ENCODE data around the gene MPHOSPH10.
"Not testable (repeated sequence)": the region's sequence is repeated elsewhere in the genome, so short reads cannot be mapped to it uniquely, and the experiment has no call there.

The MPHOSPH10 gene

DNA sequence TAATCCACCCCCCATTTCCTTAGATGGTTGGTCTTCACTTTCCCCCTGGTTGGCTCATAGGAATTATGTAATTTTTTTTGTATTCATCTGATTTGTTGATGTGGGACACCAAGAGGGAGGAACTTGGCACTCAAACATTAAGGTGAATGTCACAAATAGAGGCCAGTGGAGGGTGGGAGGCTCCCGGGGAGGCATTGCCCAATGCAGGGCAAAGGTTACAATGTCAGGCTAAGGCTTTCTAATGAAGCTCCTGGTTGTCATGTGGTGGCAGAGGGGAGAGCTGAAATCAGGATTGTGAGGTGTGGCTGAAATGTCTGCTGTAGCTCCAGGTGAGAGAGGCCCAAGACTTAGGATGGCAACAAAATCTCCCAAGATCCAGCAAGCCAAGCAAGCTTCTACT is 42.7 kb downstream of the MPHOSPH10 start:
- no peak for DNase-seq (ENCODE audit: low read depth in 2 of 2)

DNA sequence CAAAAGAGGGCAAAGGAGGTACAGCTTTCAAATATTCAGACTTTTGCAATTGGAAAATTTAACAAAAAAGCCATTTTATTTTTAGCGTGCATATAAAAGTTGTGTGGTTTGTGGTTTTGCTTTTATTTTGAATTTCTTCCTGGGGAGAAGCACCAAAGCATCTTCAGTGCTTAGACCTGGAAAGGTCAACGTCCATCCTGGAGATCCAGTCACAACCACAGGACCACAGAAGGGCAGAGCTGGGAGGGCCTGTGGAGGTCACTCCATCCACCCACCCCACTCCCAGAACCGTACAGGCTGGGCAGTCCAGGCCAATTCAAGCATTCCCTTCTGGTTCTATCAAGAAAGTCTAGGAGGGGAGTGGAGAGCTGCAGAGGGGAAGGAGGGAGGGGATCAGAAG is 43.8 kb downstream of the MPHOSPH10 start:
- no peak for DNase-seq (ENCODE audit: low read depth in 2 of 2)

DNA sequence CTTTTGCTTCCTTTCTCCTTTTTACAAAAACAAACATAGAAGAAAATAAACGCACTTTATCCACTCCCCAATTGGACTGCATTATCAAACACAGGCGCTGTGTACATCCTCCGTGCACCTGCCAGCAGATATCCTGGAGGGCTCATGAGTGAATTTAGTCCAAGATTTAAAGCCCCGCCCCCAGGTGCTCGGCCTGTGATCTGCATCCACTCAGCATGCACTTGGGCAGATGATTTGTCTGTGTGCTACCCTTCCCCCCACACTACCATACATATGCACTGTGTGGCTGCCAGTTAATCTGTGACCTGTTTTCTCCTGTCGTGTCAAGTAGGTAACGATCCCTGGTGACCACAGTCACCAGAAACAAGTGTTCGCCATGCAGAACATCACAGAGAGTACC is 48.4 kb downstream of the MPHOSPH10 start:
- DNase-seq (ENCODE audit: low read depth in 2 of 2) = not testable (repeated sequence)

DNA sequence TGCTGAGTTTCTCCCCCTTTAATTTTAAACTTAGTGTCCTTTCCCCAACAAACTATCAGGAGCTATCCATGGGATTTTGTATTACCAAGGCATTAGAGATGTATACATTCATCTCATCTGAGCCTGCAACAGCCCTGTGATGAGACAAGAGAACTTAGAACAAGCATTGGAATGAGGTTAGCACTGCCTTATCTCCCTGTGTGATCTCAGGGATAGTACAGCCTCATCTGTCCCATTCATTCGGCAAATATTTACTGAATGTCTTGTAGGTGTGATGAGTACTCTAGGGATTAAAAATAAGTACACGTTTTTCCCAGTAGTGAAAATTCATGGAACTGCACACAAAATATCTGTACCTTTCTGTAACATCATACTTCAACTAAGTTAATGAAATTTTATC is 50.9 kb downstream of the MPHOSPH10 start:
- DNase-seq (ENCODE audit: low read depth in 2 of 2) = no peak

DNA sequence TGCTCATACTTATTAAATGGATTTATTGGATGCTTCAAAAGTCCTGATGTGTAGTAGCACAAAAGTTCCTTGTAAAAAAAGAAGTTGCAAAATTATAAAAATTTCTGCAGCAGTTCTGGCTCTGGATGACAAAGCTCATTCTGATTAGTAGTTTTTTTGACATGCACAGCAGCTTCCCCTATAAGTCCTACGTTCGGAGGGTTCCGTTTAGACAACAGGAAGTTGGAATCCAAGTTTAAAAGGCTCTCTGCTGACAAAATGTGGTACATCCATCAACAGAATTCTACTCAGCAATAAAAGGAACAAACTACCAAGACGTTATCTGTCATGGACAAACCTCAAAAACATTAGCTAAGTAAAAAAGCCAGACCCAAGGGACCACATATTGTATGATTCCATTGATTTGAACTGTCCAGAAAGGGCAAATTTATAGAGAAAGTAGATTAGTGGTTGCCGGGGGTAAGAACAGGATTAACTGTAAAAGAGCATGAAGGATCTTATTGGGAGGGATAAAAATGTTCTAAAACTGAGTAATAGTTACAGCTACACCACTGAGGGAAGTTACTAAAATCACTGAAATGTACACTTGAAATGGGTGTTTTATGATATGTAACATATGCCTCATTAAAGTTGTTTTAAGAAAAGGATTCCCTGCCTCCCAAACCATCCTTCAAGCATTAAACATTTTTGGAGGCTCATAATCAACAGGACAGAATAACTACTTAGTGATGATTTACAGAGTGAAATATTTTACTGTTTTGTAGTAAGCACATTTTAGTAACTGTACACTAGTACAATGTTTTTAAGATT is 53.1 kb downstream of the MPHOSPH10 start:
- DNase-seq (ENCODE audit: low read depth in 2 of 2) = not testable (repeated sequence)

DNA sequence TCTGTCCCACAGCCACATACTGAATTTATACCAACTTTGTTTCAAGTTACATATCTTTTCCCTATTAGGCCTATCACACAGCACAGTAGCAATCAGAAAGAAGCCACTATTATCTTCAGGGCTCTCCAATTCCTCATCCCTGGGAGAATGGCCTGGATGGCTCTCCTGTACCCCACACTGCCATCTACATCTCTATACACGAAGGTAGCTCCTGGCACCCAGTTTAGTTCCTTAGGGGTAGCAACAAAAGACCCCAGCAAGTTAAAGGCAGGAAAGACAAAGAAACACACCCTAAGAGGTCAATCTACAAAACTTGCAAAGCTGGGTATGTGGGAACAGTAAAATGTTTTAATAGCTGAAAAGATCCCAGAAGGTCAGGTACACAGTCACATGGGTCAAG is 56.5 kb downstream of the MPHOSPH10 start:
- no peak for DNase-seq (ENCODE audit: low read depth in 2 of 2)

DNA sequence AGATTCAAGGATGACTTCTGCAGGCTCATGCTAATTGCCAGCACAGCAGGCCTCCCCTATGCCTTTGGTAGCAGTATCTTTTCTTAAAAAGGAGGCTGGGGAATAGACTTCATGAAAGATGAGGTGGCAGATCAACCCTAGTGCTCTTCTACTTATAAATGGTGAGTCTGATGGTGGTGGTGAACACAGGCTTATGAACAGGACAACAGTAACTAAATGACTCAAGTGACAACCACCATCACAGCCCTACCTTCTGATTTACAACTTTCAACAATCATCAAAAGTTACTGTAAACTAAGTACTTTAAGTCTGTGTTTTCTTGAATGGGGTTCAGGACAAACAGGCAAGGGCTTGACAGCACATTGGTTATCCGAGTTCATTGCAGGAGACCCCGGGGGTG is 57.2 kb downstream of the MPHOSPH10 start:
- no peak for DNase-seq (ENCODE audit: low read depth in 2 of 2)

DNA sequence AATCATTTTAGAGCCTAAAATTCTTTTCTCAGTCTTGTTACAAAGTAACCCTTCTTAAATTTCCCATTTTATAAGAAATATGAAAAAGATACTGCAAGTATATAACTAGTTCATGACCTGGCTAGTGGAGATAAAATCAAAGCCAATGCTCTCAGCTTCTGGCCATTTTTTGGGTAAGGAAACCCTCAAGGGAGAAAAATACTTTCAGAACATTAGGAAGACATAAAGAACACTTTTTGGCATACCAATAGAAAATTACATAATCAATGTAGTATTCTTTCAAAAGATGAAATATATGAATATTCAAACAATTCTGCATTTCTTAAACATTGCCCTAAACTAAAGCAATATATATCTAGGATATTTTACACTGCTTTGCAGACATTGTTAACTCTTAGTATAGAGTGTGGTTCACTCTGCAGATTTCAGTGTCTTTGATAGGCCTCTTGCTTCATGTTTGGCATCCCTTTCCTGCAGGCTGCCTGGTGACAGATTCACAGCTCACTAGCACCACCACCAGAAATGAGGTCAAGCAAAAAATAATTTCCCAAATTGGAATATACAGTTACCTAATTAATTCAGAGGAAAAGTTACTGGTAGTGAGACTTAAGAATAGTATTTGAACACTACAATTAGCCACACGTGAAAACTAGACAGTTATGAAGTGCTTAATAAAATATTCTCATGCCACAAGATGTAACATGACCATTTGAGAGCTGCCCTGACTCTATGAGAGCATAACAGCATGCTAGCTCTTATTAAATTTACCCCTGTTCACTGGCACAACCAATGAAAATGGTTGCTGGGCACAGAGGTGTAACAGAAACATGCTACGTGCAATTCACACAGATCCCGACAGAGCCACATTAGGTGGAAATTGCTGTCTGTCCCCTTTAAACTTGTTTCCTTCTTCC is 60.5 kb downstream of the MPHOSPH10 start:
- DNase-seq (ENCODE audit: low read depth in 2 of 2) = peak in 1 of 2 experiments; percentile 3

DNA sequence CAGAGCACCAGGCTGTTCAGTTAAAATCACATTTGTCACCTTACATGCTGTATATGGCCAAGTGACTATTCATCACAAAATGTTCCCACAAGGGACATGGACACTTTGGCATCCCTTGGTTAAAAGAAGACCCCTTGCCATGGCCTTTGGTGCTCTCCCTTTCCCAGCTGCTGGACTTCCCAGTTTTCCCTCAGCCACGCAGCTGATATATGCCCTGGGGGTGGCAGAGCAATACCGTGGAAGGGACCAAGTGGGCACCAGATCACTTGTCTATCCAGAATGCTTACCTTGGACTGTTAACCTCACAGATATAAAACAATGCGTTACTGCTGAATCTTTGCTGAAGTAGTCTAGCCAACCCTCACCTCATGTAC is 61.1 kb downstream of the MPHOSPH10 start:
- no peak for DNase-seq (ENCODE audit: low read depth in 2 of 2)
